ENCODE data around the gene FBXO10. TPM values are rescaled to one million over a fixed set of nuclear protein-coding genes. Genes with fewer than 3 reads are reported as not detected.

The FBXO10 gene
- total and polyA plus RNA-seq, 2 experiments from 2014 or later, result 3.4 to 13.4 TPM

- Mint-ChIP-seq H3K27ac (peak overlapping the region; percentile 99), H3K9me3 (no peaks in the 10 kb centered on the region), H3K4me1 (peaks cover 24% of the 10 kb centered on the region), H3K4me3 (peak overlapping the region; percentile 99), H3K36me3 (ENCODE audit: low read depth) (peaks cover 11% of the 10 kb centered on the region), H3K27me3 (ENCODE audit: insufficient read depth, low read depth, poor library complexity) (peaks cover 24% of the 10 kb centered on the region)
- DNase-seq (ENCODE audit: low spot score) (peak; percentile 76), ATAC-seq (peak; percentile 51)
- Histone ChIP-seq H3K27ac (ENCODE audit: low read depth) (peak overlapping the region; percentile 98), H3K36me3 (ENCODE audit: insufficient read depth) (no peaks in the 10 kb centered on the region), H3K4me3 (peak overlapping the region; percentile 74), H2AFZ (0 out of 2 replicates have a peak overlapping the region, but pooled peaks have one; percentile 52), H3K79me2 (replicated peaks; ENCODE audit: insufficient read depth) (peaks cover 51% of the 10 kb centered on the region), H3K9me2 (ENCODE audit: insufficient read depth) (no peaks in the 10 kb centered on the region), H3K4me2 (peak overlapping the region; percentile 93), H4K20me1 (replicated peaks; ENCODE audit: insufficient read depth) (peaks cover 35% of the 10 kb centered on the region), H3F3A (replicated peaks; ENCODE audit: low read depth) (peaks cover 14% of the 10 kb centered on the region; the same call in 1 of the 2 replicates), H3K4me1 (ENCODE audit: insufficient read depth) (peaks cover 19% of the 10 kb centered on the region), H3K27me3 (ENCODE audit: insufficient read depth) (no peaks in the 10 kb centered on the region)
- TF ChIP-seq EZH2 (IDR thresholded peaks at IDR 0.05; ENCODE audit: low read depth, unreplicated experiment) (no peak), REST (IDR thresholded peaks at IDR 0.05; ENCODE audit: unreplicated experiment) (no peak), NANOG (IDR thresholded peaks at IDR 0.05; ENCODE audit: borderline replicate concordance) (no peak), ZNF114 (CRISPR knock-in tag; IDR thresholded peaks at IDR 0.05) (no peak), ZNF462 (CRISPR knock-in tag; IDR thresholded peaks at IDR 0.05) (no peak), ZNF331 (CRISPR knock-in tag; IDR thresholded peaks at IDR 0.05; ENCODE audit: low read depth) (no peak), POLR2AphosphoS5 (IDR thresholded peaks at IDR 0.05; ENCODE audit: low read depth) (peak; percentile 56; the same call in 1 of the 2 replicates), CREB1 (CRISPR knock-in tag; IDR thresholded peaks at IDR 0.05; ENCODE audit: low read depth) (peak; percentile 11; the same call in 1 of the 2 replicates)
These were observed 111.5 kb downstream of the FBXO10 start for GRCh38 chr9:37464426-37465248.

Data from GM23338 (cell line).